Sigmoid colon (tissue), 4 donors: ENCODE data around the gene TMEM126A.

Source experiments
- POLR2A ChIP-seq, 2 donors: fragments of 450-650 bp; IDR thresholded peaks; one replicate each; pipeline ENCODE4 v1.6.1; 2016; ENCODE audit warnings: antibody characterized with exemption in 2 of 2, mild to moderate bottlenecking in 2 of 2, moderate library complexity in 2 of 2
- POLR2AphosphoS5 ChIP-seq, 4 donors: sonication (generic); formaldehyde crosslinking; IDR thresholded peaks; one replicate each; pipeline ENCODE4 v1.6.1; 2017; ENCODE audit warnings: antibody characterized with exemption in 4 of 4
- TF ChIP-seq, protein P1 (sequence below), 4 experiments: fragments of 450-650 bp in 3 of 4; fragments of 200-600 bp in 1 of 4; IDR thresholded peaks; one replicate each; pipeline ENCODE4 v1.5.1; 2016 to 2019; ENCODE audit warnings: antibody characterized with exemption in 4 of 4, mild to moderate bottlenecking in 3 of 4, moderate library complexity in 2 of 4

DNA sequence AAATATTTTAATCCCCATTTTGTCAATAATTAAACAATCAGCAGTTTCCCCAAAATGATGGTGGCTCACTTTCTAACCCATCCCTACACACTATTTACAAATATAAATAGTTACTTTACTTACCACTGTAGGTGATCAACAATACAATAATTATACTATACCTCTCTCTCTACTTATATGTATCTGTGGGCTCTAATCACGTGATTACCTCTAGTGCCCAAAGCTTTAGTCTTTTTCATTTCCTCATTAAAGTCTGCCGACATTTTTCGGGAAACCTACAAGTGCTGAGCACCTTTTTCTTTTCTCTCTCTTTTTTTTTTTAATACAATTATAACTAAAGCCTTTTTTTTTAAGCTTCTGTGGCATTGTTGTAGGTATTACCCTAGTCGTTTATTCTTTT is 44.5 kb upstream of the TMEM126A start:
- no peak for TF ChIP-seq POLR2A (IDR thresholded peaks at IDR 0.05)
- TF ChIP-seq, protein P1, sequence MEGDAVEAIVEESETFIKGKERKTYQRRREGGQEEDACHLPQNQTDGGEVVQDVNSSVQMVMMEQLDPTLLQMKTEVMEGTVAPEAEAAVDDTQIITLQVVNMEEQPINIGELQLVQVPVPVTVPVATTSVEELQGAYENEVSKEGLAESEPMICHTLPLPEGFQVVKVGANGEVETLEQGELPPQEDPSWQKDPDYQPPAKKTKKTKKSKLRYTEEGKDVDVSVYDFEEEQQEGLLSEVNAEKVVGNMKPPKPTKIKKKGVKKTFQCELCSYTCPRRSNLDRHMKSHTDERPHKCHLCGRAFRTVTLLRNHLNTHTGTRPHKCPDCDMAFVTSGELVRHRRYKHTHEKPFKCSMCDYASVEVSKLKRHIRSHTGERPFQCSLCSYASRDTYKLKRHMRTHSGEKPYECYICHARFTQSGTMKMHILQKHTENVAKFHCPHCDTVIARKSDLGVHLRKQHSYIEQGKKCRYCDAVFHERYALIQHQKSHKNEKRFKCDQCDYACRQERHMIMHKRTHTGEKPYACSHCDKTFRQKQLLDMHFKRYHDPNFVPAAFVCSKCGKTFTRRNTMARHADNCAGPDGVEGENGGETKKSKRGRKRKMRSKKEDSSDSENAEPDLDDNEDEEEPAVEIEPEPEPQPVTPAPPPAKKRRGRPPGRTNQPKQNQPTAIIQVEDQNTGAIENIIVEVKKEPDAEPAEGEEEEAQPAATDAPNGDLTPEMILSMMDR (IDR thresholded peaks at IDR 0.05): no peak
- TF ChIP-seq POLR2AphosphoS5 (IDR thresholded peaks at IDR 0.05): no peak
